ENCODE data around the gene TCF7L2.

Gene TCF7L2

DNA sequence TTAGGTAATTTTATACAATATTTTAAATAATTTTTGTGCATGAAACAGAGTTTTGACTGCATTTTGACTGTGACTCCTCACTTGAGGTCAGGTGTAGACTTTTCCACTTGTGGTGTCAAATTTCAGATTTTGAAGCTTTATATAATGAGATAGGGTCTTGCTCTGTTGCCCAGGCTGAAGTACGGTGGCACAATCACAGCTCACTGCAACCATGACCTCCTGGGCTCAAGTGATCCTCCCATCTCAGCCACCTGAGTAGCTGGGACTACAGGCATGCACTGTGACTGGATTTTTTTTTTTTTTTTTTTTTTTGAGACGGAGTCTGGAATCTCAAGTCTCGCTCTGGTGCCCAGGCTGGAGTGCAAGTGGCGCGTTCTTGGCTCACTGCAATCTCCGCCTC is 74.9 kb downstream of the TCF7L2 start:
- no peak for TF ChIP-seq GATA3 (IDR thresholded peaks at IDR 0.05; ENCODE audit: low read depth, low read length)
- TF ChIP-seq GATA2 (IDR thresholded peaks at IDR 0.05; ENCODE audit: low read depth, low read length): no peak

DNA sequence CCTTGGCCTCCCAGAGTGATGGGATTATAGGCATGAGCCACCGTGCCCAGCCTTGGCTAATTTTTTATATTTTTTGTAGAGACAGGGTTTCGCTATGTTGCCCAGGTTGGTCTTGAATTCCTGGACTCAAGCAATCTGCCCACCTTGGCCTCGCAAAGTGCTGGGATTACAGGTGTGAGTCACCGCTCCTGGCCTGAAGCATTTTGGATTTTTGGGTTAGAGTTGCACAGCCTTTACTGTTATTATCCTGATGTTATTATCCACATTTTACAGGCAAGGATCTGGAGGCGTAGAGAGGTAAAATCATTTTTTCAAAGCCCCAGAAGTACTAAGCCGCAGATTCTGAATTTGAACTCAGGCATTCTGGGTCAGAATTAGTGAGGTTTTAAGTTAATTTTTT is 75.4 kb downstream of the TCF7L2 start:
- TF ChIP-seq GATA3 (IDR thresholded peaks at IDR 0.05; ENCODE audit: low read depth, low read length): no peak
- TF ChIP-seq GATA2 (IDR thresholded peaks at IDR 0.05; ENCODE audit: low read depth, low read length): no peak

DNA sequence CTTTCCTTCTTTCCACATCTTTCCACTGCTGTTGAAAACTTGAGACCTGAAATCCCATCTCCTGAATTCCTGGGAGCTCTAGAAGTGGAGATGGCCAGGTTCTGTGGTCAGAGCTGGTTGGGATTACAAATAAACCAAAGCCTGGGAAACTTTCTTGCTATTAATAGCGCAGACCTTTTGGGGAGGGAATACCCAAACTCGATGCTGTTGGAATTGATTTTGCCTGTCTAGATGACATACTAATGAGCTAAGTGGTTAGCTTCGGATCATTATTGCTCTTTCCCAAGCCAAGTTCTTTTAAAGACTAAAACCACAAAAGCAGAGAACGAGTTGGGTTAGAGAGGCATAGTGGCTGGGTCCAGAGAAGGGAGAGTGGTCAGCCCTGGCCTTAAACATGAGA is 76.6 kb downstream of the TCF7L2 start:
- TF ChIP-seq GATA2 (IDR thresholded peaks at IDR 0.05; ENCODE audit: low read depth, low read length): no peak
- TF ChIP-seq GATA3 (IDR thresholded peaks at IDR 0.05; ENCODE audit: low read depth, low read length): no peak

DNA sequence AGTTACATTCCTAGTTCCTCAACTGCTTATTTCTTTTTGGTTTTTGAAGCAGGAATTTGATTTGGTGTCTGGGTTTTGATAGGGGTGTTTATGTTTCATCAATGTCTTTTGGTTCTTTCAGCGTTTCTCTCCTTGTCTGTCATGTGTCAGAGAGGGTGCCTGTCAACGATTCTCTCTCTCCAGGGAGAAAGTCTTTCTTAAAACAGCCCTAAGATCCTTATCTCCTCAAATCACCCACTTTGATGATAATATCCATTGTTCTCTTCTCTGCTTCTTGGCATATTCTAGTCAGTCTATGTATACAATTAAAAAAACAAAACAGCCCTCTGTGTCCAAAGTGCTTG is 77.2 kb downstream of the TCF7L2 start:
- TF ChIP-seq GATA2 (IDR thresholded peaks at IDR 0.05; ENCODE audit: low read depth, low read length) (0 out of 2 replicates have a peak, but pooled peaks have one; percentile 15), GATA3 (IDR thresholded peaks at IDR 0.05; ENCODE audit: low read depth, low read length) (no peak; the same call in 1 of the 2 replicates)

DNA sequence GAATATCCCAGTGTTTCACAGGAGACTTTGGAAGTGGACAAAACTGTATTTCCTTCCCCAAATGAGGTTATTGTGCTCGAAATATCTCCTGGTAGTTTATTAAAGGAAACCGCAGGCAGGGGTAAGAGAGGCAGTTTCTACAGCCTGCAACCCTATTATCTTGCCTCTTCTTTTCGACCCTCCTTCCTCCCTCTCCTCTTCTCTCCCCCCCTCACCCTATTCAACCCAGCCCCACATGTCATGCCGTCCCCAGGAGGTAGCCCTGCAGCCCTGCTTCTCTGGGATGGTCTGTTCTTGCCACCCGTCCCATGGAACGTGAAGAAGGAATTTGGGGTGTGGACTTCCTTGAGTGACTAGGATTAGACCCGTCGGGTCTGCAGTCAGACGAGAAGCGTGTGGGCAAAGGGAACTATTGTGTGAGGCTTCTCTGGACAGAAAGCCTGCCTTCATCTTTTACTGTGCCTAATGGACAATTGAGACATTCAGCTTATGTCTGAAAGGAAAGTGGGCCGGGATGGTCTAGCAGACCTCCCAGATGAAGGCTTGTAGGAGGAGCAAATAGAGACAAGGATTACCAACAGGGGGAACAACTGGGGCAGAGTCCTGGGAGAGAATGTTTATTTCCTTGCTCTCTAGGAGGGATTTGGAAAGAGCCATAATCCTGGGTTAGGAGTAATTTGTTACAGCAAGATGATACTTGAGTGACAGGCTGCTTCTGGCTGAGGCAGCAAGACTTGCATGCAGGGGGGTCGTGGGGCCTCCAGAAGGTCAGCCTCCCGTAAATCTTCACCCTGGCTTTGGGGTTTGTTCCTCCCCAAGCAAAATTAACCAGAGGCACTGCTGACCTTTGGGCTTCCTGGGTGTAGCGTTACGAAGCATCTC is 77.8 kb downstream of the TCF7L2 start:
- TF ChIP-seq GATA3 (IDR thresholded peaks at IDR 0.05; ENCODE audit: low read depth, low read length): no peak

DNA sequence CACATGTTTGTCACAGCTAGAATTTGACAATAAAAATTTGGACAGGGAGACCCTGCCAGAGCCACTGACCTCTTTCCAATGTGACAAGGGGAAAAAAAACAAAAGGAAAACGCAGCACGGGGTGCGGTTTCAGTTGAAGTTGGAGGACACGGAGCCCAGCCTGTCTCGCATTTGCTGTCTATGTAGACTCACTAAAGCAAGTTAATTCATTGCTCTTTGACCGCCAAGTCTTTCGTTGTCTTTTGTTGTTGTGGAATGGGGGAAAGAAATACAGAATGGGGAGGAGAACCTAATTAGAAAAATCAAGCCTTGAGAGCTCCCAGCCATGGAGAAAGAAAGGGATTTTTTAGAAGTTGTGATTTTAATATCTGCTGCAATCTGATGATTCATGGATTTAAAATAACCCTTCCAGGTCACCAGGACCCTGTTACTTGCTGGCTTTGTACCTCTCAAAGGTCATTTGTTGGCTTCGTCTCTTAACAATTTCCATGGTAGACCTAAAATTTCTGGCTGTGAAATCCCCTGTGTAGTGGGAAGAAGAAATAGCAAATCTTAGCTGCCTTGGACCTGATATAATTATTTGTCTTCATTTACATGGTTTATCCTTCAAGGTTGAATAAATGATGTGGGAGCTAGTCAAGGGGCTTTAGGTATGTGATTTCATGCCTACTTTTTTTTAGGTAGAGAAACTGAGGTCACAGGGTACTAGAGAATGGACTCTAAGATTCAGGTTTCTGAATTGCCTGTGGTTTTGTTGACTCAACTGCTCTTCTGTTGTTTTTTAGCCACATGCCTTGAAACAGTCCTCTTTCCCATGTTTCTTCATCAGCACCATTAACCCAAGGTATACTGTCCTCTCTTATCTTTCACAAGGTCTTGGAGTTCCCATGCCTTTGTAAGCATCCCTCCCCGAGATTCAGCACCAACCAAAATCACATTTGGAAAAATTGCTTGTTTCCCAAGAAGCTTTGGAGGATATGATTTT is 78.7 kb downstream of the TCF7L2 start:
- no peak for TF ChIP-seq GATA3 (IDR thresholded peaks at IDR 0.05; ENCODE audit: low read depth, low read length)
- no peak for TF ChIP-seq GATA2 (IDR thresholded peaks at IDR 0.05; ENCODE audit: low read depth, low read length)

DNA sequence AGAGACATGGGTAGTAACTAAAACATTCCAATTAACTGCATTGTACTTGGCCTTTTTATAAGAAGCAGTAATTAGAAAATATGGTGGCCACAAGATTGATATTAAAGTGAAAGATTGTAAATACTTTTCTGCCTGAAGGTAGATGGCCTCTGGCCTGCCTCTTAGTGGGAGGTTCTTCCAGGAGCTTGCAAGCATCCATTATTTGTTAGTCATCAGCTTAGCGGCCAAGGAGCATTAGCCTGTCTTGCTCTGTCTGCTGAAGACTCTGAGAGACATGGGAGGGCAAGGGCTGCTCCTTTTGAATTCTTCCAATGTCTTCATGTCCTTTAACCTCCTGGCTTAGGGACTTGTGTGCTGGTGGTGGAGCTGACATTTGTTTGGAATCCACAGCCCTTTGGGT is 80.4 kb downstream of the TCF7L2 start:
- TF ChIP-seq GATA3 (IDR thresholded peaks at IDR 0.05; ENCODE audit: low read depth, low read length) (no peak), GATA2 (IDR thresholded peaks at IDR 0.05; ENCODE audit: low read depth, low read length) (no peak)

DNA sequence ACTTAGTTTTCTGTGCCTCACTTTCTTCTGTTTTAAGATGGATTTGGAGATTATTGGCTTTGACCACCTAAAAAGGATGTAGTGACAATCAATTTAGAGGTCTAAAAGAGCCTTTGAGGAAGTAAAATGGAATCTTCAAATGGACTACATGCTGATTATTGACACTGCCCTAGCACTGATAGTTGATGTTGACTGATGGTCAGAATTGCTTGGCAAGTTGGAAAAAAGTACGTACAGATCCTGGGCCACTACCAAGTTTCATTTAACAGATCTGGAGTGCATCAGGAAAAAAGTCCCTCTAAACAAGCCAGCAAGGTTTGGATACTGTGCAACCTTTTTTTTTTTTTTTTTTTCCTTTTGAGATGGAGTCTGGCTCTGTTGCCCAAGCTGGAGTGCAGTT is 81.1 kb downstream of the TCF7L2 start:
- no peak for TF ChIP-seq GATA3 (IDR thresholded peaks at IDR 0.05; ENCODE audit: low read depth, low read length)
- TF ChIP-seq GATA2 (IDR thresholded peaks at IDR 0.05; ENCODE audit: low read depth, low read length): no peak

DNA sequence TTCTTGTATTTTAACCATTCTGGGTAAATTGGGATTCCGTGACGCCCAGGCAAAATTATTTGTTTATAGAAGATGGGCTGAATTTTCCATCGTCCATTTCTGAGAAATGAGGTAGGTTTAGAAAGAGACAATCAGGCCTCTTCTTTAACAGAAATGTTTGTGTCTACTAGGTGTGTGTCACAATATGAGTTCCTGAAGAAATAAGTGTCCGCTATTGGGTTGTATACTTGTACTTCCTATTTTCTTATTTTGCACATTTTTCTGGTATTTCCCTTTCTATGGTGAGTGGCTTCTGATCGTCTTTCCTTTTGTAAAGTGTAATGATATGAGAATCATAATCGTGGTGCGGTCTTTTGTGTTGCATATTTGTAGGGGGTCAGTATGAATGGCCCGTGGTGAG is 83.9 kb downstream of the TCF7L2 start:
- TF ChIP-seq GATA2 (IDR thresholded peaks at IDR 0.05; ENCODE audit: low read depth, low read length) (no peak), GATA3 (IDR thresholded peaks at IDR 0.05; ENCODE audit: low read depth, low read length) (no peak)

DNA sequence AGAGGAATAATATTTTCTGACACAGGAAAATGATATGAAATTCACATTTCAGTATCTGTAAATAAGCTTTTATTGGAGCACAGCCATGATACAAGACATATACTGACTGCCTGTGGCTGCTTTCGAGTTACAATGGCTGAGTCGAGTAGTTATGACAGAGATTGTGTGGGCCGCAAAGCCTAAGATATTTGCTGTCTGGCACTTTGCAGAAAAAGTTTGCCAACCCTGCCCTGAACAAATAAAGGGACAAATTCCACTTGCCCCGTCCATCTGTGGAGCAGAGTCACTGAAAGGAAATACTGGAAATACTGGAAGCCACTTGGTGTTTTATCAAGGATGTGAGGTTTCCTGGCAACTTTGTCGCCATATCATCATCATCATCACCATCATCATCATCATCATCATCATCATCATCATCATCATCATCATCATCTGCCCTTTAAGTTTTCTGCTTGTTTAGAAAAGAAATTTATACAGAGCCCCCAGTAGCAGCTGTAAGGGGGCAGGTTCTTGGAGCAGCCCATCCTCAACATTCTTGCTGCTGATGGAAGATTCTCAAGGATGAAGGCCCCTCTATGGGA is 85.8 kb downstream of the TCF7L2 start:
- TF ChIP-seq GATA2 (IDR thresholded peaks at IDR 0.05; ENCODE audit: low read depth, low read length) (no peak), GATA3 (IDR thresholded peaks at IDR 0.05; ENCODE audit: low read depth, low read length) (no peak)

DNA sequence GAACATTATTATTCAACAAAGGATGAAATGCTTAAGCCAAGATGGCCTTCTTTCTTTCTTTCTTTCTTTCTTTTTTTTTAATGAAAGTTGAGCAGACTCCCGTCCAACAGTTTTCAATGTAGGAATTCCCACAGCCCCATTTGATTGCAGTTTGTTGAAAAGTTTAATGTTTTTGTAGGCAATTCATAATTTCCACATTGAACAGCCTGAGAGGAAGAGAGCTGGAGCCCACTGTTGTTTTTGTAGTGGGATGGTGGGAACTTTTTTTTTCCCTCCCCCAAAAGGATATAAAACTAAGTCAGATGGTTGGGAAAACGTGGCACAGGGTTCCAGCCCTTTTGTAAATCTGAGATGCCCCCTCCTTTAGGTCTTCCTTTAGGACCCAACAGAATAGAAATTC is 86.6 kb downstream of the TCF7L2 start:
- no peak for TF ChIP-seq GATA3 (IDR thresholded peaks at IDR 0.05; ENCODE audit: low read depth, low read length)
- no peak for TF ChIP-seq GATA2 (IDR thresholded peaks at IDR 0.05; ENCODE audit: low read depth, low read length)

DNA sequence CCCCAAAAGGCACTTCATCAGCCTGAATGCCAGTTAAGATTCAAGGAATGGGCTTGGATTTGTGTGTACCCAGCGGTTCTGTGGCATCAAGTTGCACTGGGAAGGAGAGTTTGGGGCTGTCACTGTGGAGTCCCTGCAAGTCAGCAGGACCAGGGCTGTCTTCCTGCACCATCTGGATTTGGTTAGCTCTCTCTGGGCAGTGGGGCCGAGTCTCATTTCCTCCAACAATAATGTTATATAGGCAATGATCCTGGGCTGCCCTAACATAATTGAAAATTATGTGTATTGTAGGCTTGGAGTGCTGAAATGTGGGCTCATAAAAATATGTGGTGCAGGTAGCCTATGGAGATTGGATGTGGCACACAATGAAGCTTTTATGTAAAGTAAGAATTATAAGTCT is 87.2 kb downstream of the TCF7L2 start:
- TF ChIP-seq GATA3 (IDR thresholded peaks at IDR 0.05; ENCODE audit: low read depth, low read length) (no peak), GATA2 (IDR thresholded peaks at IDR 0.05; ENCODE audit: low read depth, low read length) (no peak)

DNA sequence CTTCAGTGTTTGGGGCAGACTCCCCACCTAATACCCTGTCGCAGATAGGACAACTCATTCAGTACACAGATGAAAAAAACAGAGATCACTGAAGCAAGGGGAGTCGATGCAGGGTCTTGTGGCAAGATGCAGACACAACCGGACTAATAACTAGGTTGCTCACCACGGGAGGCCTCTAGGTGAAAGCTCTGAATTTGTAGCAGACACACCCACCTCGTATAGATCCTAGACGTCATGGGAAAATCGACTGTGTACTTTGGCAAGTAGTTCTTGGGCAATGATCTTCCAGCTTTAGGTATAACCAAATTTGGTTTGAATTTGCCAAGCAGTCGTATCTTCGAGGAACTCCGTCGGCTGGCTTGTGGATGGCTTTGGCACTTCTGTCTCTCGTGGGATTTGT is 88.1 kb downstream of the TCF7L2 start:
- TF ChIP-seq GATA2 (IDR thresholded peaks at IDR 0.05; ENCODE audit: low read depth, low read length): no peak
- no peak for TF ChIP-seq GATA3 (IDR thresholded peaks at IDR 0.05; ENCODE audit: low read depth, low read length)

DNA sequence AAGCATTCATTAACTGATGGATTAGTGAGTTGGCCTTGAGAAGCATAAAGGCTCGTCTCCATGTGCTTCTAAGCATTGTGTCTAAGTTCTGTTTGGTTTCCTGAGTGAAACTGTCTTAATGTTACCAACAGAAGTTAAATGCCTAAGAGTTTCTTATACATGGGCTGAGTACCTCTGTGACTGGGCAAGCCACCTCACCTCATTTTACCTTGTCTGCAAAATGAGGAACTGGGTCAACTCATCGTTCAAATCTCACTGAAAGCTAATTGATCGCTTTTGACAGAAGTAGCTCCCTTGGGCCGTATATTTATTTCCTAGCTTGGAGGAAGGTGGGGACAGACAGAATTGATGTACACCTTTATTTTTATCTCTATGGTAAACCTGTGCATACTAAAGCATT is 88.9 kb downstream of the TCF7L2 start:
- TF ChIP-seq GATA3 (IDR thresholded peaks at IDR 0.05; ENCODE audit: low read depth, low read length) (no peak), GATA2 (IDR thresholded peaks at IDR 0.05; ENCODE audit: low read depth, low read length) (no peak)

All from SH-SY5Y (cell line).